Suppressor macrophage treated with lipopolysaccharide for 4 hours (primary cell): ENCODE results near the gene PLCG1.

Source experiments
- DNase-seq: peaks from one replicate; pipeline ENCODE4 v3.0.0-alpha.2; 2020

PLCG1 gene

GRCh38 chr20:41182296-41183212 lies 45.2 kb downstream of the PLCG1 start:
- DNase-seq: no peak

GRCh38 chr20:41183391-41183790 lies 46.0 kb downstream of the PLCG1 start:
- DNase-seq: no peak

GRCh38 chr20:41183831-41184230 lies 46.5 kb downstream of the PLCG1 start:
- DNase-seq: no peak

- no peak for DNase-seq
Observed at GRCh38 chr20:41185013-41185757, 47.8 kb downstream of the PLCG1 start.

- DNase-seq: no peak
Observed at GRCh38 chr20:41187668-41188067, 50.3 kb downstream of the PLCG1 start.

- no peak for DNase-seq
Observed at GRCh38 chr20:41191562-41192500, 54.5 kb downstream of the PLCG1 start.

- no peak for DNase-seq
Observed at GRCh38 chr20:41192575-41192974, 55.2 kb downstream of the PLCG1 start.

GRCh38 chr20:41196653-41197225 lies 59.4 kb downstream of the PLCG1 start:
- no peak for DNase-seq

GRCh38 chr20:41198443-41198842 lies 61.1 kb downstream of the PLCG1 start:
- no peak for DNase-seq

- no peak for DNase-seq
Observed at GRCh38 chr20:41200446-41201202, 63.3 kb downstream of the PLCG1 start.

GRCh38 chr20:41201760-41202159 lies 64.4 kb downstream of the PLCG1 start:
- no peak for DNase-seq

GRCh38 chr20:41202426-41202825 lies 65.1 kb downstream of the PLCG1 start:
- no peak for DNase-seq

- DNase-seq: no peak
Observed at GRCh38 chr20:41203660-41204059, 66.3 kb downstream of the PLCG1 start.

GRCh38 chr20:41204304-41205265 lies 67.2 kb downstream of the PLCG1 start:
- no peak for DNase-seq

- DNase-seq: no peak
Observed at GRCh38 chr20:41205313-41205712, 68.0 kb downstream of the PLCG1 start.

- no peak for DNase-seq
Observed at GRCh38 chr20:41213150-41213820, 75.9 kb downstream of the PLCG1 start.

GRCh38 chr20:41214202-41214601 lies 76.9 kb downstream of the PLCG1 start:
- no peak for DNase-seq

GRCh38 chr20:41214666-41215065 lies 77.3 kb downstream of the PLCG1 start:
- DNase-seq: no peak

- no peak for DNase-seq
Observed at GRCh38 chr20:41217422-41217821, 80.1 kb downstream of the PLCG1 start.

- no peak for DNase-seq
Observed at GRCh38 chr20:41218466-41218865, 81.1 kb downstream of the PLCG1 start.
